Glutamatergic neuron (in vitro differentiated cells): Measurements from ENCODE around the gene UBD. TPM values are rescaled to one million over a fixed set of nuclear protein-coding genes. Genes with fewer than 3 reads are reported as not detected.

Experiments used
- DNase-seq: peaks from one replicate; pipeline ENCODE4 v3.0.0; 2022
- H3K27ac Mint-ChIP-seq: one replicate; pipeline ENCODE4 v1.8.0; 2020; ENCODE audit warnings: mild to moderate bottlenecking, mixed read lengths, inconsistent platforms; ENCODE audit not compliant: unreplicated experiment
- H3K27me3 Mint-ChIP-seq: one replicate; pipeline ENCODE4 v1.8.0; 2020; ENCODE audit warnings: mild to moderate bottlenecking, moderate library complexity, mixed read lengths, inconsistent platforms; ENCODE audit not compliant: unreplicated experiment
- H3K36me3 Mint-ChIP-seq: one replicate; pipeline ENCODE4 v1.8.0; 2020; ENCODE audit warnings: mild to moderate bottlenecking, mixed read lengths, inconsistent platforms; ENCODE audit not compliant: unreplicated experiment
- H3K4me1 Mint-ChIP-seq: one replicate; pipeline ENCODE4 v1.8.0; 2020; ENCODE audit warnings: mild to moderate bottlenecking, low read depth, mixed read lengths, inconsistent platforms; ENCODE audit not compliant: unreplicated experiment
- H3K4me3 Mint-ChIP-seq: one replicate; pipeline ENCODE4 v1.8.0; 2020; ENCODE audit warnings: mild to moderate bottlenecking, mixed read lengths, inconsistent platforms; ENCODE audit not compliant: unreplicated experiment
- H3K9me3 Mint-ChIP-seq: one replicate; pipeline ENCODE4 v1.8.0; 2020; ENCODE audit warnings: mild to moderate bottlenecking, moderate library complexity, mixed read lengths, inconsistent platforms; ENCODE audit not compliant: unreplicated experiment
- total RNA-seq: library from RNA; stranded (reverse); fragmentation: NEBNext Ultra II Directional; extraction: Animal tissue kit (Norgen Biotek cat#: 25700); gene quantifications from one replicate; pipeline ENCODE4 v1.2.1, GENCODE V29; 2021; ENCODE audit not compliant: unreplicated experiment
- TF ChIP-seq, protein P1 (sequence below): fragments of 200-600 bp; sonication (generic); IDR thresholded peaks from one replicate; pipeline ENCODE4 v1.5.0; 2021; ENCODE audit not compliant: partially characterized antibody, unreplicated experiment

UBD gene
- total RNA-seq, 1 donor from 2014 or later, result not detected

DNA sequence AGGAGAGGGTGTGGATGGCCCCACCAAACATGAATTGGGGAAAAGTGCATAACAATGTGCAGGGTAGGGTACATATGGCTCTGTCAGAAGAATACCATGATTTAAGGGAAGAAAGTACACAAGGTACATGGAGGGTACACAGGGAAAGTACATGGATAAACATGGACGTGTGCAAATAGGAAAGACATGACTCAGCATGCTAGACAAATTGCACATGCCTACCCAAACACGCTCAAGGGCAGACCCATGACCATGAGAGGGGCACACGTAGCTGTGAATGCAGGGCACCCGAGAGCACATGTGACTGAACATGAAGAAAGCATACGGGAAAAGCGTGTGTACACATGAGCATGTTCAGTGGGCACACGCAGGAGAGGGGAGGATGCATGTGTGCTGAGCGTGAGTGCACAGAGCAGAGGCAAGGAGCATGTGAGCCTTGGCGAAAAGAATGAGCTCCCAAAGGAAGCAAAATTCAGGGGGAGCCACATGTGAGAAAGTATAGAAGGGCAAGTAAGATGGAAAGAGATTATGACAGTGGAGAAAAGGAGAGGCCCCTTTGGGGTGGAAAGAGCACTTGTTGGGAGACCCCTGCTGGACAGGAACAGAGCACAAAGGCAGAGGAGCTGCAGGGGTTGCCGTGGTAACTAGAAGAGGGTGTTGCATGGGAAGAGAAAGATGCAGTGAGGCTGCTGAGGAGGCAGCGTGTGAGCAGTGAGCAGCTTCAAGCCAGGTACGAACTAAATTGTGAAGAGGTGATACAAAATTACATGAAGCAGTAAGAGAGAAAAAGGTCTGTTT lies 43.2 kb upstream of the UBD start:
- H3K27ac Mint-ChIP-seq, result peak overlapping the region; percentile 15

DNA sequence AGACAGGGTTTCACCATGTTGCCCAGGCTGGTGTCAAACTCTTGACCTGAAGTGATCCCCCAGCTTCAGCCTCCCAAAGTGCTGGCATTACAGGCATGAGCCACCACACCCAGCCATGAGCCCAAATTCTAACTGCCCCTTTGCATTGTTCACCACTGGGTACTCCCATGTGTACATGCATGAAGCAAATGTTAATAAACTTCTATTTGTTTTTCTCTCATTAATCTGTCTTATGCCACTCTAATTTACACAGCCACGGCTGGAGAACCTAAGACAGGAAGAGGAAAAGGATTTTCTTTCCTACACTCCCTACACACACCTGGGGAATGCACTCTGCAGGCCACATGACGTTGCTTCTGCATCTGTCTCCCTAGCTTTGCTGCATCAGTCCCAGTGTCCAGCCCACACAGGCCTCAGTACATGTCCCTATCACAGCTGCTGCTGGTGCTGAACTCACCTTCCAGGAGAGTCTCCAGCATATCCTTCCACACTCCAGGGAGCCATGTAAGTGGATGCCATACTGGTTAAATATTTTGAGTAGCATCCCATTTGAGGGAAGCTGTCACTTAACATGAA lies 38.7 kb upstream of the UBD start:
- no peaks in the 10 kb centered on the region for H3K27me3 Mint-ChIP-seq
- H3K27ac Mint-ChIP-seq, result no peak overlapping the region
- peaks cover 6% of the 10 kb centered on the region for H3K36me3 Mint-ChIP-seq
- DNase-seq, result no peak
- H3K4me3 Mint-ChIP-seq, result peak overlapping the region; percentile 11
- TF ChIP-seq, protein P1, sequence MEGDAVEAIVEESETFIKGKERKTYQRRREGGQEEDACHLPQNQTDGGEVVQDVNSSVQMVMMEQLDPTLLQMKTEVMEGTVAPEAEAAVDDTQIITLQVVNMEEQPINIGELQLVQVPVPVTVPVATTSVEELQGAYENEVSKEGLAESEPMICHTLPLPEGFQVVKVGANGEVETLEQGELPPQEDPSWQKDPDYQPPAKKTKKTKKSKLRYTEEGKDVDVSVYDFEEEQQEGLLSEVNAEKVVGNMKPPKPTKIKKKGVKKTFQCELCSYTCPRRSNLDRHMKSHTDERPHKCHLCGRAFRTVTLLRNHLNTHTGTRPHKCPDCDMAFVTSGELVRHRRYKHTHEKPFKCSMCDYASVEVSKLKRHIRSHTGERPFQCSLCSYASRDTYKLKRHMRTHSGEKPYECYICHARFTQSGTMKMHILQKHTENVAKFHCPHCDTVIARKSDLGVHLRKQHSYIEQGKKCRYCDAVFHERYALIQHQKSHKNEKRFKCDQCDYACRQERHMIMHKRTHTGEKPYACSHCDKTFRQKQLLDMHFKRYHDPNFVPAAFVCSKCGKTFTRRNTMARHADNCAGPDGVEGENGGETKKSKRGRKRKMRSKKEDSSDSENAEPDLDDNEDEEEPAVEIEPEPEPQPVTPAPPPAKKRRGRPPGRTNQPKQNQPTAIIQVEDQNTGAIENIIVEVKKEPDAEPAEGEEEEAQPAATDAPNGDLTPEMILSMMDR, result no peak
- H3K4me1 Mint-ChIP-seq, result peaks cover 5% of the 10 kb centered on the region
- peaks cover 2% of the 10 kb centered on the region for H3K9me3 Mint-ChIP-seq

More for the DNA sequence above, 43.2 kb upstream of the UBD start:
- peaks cover 12% of the 10 kb centered on the region for H3K36me3 Mint-ChIP-seq
- peaks cover 5% of the 10 kb centered on the region for H3K4me1 Mint-ChIP-seq
- peaks cover 8% of the 10 kb centered on the region for H3K27me3 Mint-ChIP-seq
- peak; percentile 68 for DNase-seq
- H3K4me3 Mint-ChIP-seq, result peak overlapping the region; percentile 22
- no peaks in the 10 kb centered on the region for H3K9me3 Mint-ChIP-seq
- TF ChIP-seq, protein P1, result peak; percentile 29

DNA sequence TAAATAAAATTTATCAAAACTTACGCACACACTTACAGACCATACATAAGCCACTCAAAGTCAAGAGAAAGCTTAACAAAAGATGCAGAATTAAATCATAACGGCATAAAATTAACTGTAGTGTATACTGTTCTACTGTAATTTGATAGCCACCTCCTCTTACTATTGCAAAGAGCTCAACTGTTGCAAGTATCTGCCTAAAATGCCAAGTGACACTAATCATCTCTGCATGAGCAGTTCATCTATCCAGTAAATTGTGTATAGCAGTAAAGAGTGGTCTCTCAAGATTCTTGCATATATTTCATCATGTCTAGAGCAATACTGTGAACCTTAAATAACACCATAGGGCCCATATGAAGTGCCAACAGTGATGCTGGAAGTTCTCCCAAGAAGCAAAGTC lies 37.7 kb upstream of the UBD start:
- TF ChIP-seq, protein P1, result no peak
- H3K9me3 Mint-ChIP-seq, result peaks cover 2% of the 10 kb centered on the region
- DNase-seq, result no peak
- H3K36me3 Mint-ChIP-seq, result no peaks in the 10 kb centered on the region
- H3K4me3 Mint-ChIP-seq, result no peak overlapping the region
- H3K4me1 Mint-ChIP-seq, result no peaks in the 10 kb centered on the region
- no peak overlapping the region for H3K27ac Mint-ChIP-seq
- no peaks in the 10 kb centered on the region for H3K27me3 Mint-ChIP-seq

DNA sequence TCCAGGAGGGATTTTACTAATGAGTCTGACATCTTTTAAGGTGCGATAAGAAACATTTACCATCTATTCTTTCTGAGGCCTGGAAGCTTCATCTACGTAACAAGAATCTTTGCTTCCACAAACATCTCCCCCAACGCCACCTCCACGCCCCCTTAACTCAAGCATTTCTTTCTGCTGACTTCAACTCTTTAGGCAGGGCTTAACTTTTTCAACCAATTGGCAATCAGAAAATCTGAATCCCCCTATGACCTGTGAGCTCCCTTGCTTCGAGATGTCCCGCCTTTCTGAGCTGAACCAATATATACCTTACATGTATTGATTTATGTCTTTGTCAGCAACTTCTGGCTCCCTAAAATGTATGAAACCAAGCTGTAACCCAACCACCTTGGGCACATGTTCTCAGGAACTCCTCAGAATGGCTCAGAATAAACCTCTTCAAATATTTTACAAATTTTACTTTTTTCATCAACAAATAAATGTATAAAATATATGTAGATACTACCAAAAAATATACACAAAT lies 36.9 kb upstream of the UBD start:
- TF ChIP-seq, protein P1, result no peak
- Mint-ChIP-seq H3K36me3 (no peaks in the 10 kb centered on the region), H3K4me1 (no peaks in the 10 kb centered on the region), H3K27me3 (no peaks in the 10 kb centered on the region), H3K4me3 (no peak overlapping the region), H3K27ac (no peak overlapping the region), H3K9me3 (peaks cover 2% of the 10 kb centered on the region)
- no peak for DNase-seq
